ENCODE data around the gene SLC2A6.

The SLC2A6 gene

DNA sequence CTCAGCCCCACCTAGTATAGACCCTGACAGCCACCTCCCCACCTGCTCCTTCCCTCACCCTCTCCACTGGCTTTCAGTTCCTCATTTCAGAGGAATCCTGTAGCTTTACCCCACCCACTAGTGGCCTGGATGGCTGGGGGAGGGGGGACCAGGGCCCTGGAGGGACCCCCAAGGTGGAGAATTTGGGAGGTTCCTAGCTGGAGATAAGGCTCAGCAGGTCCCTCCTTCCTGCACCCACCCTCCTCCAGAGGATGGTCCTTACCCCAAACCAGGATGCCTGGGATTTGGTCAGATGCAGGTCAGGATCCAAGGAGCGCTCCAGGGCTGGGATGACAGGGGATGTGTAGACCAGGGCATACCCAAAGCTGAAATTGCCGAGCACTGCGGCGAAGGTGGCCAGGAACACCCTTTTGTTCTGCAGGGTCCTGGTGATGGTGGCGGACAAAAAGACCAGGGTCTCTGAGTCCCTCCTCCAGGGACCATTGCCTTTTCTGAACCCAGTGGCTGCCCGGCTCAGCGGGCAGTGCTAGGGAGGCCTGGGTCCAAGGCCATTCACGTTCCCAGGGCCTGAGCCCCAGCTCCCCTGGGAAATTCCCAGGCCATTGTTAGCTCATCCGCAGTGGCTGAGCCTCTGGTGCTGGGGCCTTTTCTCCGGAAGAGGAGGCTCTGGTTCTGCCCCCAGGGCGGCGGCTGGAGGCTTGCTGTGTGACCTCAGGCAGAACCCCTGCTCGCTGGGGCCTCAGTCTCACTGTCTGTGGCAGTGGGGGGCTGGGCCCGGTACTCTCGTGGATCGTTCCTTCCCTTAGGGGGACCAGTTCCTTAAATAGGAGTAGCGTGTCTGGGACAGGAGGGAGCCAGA lies 678 bp downstream of the SLC2A6 start:
- DNase-seq (ENCODE audit: low read depth in 2 of 2), result no peak

DNA sequence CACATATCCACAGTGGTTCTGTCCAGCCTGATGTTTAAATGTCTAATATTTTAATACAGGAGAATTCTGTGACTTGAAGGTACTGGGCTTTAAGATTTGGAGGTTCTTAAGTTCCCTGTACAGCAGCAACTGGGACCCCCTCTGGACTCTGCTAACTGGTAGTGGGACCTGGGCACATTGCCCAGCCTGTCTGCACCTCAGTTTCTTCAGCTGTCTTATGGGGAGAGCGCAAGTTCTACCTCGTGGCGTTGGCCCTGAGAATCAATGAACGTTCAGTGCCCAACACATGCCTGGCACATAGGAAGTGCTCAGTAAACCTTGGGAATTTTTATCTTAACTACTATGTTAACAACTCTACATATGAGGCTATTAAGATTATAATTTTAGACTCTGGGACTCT lies 1.4 kb downstream of the SLC2A6 start:
- no peak for DNase-seq (ENCODE audit: low read depth in 2 of 2)

DNA sequence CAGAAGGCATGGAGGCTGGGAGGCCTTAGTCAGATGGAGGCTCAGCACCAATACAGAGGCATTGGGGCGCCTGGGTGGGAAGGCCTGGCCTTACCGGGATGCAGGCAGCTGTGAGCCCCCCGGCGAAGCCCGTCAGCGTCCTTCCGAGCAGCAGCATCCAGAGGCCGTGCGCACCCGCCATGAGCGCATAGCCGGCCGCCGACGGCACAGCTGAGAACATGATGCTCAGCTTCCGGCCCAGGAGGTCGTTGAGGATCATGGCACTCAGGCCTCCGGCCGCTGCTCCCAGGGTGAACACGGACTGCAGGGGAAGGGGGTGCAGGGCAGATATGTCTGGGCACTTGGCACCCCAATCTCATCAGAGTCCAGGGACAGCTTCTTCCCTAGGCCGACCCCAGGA lies 2.0 kb downstream of the SLC2A6 start:
- no peak for DNase-seq (ENCODE audit: low read depth in 2 of 2)

DNA sequence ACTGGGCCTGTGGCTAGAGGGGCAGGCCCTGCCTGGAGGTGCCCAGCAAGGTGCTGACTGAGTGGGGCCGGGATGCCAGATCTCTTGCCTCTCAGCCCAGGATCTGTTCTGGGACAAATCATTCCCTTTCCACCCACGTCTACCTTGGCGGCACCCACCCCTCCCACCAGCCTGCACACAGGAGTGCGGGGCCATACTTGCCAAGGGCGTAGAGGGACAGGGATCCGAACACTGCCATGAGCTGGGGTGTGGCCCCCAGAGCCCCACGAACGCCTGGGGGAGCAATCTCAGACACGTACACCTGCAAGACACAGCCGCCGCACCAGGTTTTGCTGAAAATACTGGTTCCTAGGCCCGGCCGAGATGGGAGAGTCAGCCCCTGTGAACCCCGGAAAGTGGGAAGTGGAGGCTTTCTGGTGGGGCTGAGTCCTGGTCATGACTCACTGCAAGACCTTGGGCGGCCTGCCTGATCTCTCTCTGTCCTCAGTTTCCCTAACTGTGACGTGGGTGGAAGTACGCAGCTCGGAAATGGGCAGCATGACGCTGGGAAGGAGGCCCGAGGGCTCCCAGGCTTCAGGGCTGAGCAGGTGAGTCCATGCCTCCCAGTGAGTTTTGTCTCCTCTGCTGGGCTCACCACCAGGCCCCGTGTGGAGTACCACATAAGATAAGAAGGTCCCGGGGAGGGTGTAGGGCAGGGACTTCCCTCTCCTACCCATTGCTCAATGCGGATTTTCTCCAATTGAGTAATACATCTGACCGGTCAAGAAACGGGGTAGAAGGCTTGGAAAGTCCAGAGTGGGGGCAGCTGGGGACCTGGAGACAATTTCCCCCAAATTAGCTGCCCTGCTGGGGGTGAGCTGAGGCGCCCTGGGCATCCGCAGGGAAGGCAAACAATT lies 2.6 kb downstream of the SLC2A6 start:
- DNase-seq (ENCODE audit: low read depth in 2 of 2), result no peak

DNA sequence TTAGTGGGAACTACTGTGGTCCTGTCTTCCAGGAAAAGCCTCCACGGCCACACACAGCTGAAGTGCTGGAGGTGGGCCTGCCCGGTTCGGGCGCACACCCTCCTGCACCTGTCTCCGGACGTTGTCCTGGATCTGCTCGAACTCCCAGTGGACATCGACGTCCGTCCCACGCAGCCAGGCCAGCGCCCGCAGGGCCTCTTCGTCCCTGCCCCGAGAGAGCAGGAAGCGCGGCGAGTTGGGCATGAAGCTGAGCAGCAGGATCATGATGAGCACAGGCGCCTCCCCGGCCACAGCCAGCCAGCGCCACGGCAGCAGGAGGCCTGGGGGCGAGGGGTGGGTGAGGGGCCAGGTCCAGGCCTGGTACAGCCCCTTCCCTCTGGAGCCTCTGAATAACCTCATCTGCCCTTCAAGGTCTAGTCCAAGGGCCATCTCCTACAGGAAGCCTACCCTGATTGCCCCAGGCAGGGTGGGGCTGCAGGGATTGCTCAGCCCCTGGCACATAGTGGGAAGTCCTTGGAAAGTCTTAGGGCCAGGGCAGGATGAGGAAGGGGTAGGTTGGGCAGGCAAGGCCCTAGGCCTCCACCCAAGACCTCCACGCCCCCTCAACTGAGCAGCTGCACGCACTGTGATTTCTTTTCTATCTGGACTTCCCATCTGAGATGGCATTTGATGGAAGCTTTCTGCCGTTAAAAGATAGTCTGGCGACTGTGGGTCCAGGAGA lies 3.4 kb downstream of the SLC2A6 start:
- no peak for DNase-seq (ENCODE audit: low read depth in 2 of 2)

DNA sequence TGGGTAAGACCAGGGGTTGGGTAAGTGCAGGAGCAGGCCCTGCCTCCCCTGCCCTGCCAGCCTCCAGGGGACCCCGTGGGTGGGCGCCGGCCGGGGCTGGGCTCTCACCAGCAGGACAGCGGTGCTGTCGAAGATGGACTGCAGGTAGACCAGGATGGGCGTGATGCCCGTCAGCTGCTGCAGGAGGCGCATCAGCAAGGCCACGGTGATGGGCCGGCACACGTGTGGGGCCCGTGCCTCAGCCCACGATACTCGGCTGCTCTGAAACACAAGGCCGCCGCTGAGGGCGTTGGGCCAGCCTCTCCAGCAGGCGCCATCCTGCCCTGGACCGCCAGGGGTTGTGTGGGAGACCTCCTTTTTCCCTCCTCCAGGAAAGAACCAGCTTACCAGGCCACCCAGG lies 4.0 kb downstream of the SLC2A6 start:
- DNase-seq (ENCODE audit: low read depth in 2 of 2), result no peak

DNA sequence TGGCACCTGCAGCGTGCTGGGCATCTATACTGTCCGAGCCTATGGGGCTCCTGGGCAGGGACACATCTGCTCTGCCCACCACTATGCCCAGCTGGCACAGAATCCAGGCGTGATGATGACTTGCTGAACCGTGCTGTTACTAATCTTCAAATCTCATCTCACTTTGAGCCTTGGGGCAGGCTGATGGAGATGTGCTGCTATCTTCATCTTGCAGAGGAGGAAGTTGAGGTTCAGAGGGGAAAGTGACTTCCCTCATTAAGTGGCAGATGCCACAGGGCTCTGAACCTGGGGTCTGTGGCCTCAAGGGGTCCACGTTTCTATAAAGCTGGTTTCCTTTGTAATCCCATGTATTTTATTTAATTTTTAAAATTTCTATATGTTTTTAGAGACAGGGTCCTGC lies 4.7 kb downstream of the SLC2A6 start:
- no peak for DNase-seq (ENCODE audit: low read depth in 2 of 2)

DNA sequence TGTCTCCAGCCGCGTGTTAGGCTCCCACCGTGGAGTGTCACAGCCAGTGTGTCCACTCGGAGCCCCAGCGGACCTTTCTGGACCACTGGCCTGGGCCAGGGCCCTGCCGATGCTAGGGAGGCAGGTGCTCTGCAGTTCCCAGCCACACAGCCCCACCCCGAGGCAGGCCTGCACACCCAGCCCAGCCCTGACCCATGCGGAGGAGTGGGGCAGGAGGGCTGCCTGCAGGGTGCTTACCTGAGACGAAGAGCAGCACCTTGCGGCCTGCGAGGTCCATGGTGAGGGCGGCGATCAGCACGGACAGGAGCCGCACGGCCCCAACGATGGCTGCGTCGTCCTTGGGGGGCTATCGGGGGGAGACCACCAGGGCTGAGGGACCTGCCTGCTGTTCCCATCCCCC lies 5.2 kb downstream of the SLC2A6 start:
- no peak for DNase-seq (ENCODE audit: low read depth in 2 of 2)

DNA sequence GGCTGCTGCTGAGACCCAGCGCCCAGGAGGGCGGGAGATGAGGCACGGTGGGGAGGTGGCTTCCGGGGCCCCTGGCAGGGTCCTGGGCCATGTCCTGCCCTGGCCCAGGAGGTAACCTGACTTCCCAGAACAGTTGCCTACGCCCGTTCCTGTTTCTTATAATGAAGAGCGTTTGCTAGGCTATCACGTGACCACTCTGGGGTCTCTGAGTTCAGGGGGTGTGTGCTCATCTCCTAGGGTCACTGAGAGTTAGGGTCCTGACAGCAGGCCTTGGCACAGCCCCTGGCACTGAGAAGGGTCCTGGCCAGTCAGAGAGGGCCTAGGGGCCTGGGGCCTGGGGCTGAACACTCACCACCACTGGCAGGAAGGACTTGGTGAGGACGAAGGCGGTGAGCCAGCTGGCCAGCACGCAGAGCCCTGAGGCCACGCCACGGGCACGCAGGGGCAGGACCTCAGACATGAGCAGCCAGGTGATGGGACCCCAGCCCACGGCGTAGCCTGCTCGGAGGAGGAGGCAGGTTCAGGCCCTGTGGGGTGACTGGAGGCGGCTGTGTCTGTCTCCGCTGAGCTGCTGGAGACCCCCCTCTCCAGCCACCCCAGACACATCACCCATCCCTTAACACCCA lies 6.0 kb downstream of the SLC2A6 start:
- no peak for DNase-seq (ENCODE audit: low read depth in 2 of 2)

DNA sequence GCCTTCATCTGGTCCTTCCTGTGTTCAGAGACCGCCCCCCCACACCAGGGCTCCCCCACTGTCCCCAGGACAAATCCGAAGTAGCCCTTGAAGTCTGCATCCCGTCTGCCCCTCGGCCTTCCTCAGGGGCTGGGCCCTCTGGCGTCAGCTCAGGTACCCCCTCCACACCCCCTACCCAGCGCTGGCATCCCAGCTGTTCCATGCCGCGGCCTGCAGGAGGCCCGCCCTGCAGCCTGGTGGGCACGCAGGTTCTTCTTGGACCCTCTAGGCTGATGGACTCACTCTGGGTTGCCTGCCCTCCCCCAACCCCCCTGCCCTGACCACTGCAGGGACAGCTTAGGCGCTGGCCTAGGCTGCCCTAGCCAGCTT lies 6.6 kb downstream of the SLC2A6 start:
- DNase-seq (ENCODE audit: low read depth in 2 of 2), result no peak

DNA sequence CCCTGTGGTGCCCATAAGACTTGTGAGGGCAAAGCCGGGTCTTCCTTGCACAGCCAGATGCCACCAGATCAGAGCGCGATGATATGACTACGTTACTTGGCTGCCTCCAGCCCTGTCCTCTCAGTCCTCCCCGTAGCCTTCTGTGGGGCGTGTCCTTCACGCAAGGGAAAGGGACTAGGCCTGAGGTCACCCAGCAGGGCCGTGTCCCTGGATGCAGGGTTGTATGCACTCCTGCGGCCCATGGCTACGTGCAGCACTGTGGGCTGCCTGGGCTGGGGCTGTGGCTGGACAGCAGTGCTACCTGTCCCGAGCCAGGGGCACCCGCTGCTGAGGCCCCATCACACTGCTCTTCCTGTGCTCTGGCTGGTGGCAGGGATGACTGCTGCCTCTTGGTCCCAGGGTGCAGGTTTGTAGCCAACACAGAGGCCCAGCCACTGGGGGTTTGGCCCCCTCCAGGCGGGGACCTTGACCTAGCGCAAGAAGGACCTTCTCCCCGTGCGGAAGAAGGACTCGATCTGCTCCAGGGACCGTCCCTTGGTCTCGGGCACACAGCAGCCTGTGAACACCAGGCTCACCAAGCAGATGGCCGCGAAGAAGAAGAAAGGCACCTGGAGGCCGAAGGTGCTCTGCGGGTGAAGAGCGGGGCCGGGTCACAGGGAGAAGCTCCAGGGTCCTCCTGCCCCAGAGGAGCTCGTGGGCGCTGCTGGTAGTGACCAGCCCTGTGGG lies 7.2 kb downstream of the SLC2A6 start:
- DNase-seq (ENCODE audit: low read depth in 2 of 2), result no peak

DNA sequence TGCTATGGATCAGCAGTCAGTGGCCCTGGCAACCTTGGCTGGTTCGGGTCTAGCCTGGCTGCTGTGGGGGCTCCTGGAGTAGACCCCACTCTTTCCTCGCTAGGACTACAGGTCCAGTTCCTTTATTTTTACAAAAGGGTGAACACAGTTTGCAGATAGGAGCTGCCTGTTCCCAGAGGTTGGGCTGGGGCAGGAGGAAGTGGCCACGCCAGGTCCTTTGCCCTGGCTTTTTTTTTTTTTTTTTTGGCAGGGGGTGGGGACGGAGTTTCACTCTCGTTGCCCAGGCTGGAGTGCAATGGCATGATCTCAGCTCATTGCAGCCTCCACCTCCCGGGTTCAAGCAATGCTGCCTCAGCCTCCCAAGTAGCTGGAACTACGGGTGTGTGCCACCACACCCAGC lies 7.9 kb downstream of the SLC2A6 start:
- no peak for DNase-seq (ENCODE audit: low read depth in 2 of 2)

DNA sequence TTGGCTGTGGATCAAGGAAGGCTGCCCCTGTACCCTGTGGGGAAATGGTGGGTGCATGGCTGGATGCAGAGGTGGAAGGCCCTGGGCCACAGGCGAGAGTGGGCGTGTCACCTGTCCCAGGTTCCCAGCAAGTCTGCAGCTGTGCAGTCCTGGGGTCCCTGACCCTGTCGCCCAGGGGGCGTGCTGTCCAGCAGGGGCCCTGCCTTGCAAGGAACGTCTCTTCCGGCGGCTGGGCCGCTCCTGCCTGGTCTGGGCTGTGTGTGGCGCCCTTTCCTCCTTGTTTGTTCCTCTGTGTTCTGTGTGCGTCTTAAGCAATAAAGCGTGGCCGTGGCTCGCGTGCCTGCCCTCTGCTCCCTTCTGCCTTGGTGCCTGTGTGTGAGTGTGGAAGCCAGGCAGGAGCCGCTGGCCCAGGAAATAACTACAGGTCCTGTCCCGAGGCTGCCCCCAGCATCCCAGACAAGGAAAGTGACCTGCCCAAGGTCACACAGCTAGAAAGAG lies 8.4 kb downstream of the SLC2A6 start:
- DNase-seq (ENCODE audit: low read depth in 2 of 2), result no peak

DNA sequence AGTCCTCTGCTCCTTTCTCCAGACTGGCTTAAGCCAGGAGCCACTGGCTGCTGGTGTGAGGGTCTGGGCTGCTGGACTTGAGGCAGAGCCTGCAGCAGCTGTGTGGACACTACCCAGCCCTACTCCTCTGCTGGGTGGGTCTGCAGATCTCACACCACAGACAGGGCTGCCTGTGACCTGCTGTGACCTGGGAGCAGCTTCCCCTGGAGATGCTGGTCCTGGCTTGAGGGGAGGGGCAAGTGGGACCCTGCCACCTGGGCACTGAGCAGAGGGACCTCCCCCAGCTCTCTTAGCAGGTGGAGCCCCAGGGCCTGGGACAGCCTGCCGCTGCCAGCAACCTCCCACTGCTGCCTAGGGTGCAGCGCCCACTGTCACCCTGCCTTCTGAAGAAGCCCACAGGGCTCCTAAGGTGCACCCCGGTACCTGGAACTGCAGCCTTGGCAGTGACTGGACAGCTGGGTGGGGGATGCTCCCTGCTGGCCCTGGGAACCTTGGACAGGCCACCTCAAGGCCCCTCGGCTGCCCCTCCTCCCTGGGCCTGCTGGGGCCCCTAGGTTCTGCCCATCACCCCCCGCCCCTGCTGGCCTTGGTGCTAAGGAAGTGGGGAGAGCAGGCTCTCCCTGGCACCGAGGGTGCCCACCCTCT lies 10.0 kb downstream of the SLC2A6 start:
- DNase-seq (ENCODE audit: low read depth in 2 of 2), result no peak

DNA sequence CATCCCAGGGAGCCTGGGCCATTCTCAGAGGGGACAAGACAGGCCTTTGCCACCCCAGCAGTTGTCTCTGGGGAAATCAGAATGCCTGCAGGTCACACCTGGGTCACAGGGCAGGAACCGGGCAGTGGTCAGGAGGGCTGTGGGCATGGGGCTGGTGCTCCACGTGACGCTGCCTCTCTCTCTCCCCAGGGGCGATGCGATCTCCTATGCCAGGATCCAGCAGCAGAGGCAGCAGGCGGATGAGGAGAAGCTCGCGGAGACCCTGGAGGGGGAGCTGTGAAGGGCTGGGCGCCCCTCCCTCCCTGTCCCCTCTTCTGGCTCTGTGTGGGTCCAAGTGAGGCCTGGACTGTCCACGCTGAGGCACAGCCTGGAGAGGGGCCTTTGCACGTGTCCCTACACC lies 10.5 kb downstream of the SLC2A6 start:
- DNase-seq (ENCODE audit: low read depth in 2 of 2), result no peak

DNA sequence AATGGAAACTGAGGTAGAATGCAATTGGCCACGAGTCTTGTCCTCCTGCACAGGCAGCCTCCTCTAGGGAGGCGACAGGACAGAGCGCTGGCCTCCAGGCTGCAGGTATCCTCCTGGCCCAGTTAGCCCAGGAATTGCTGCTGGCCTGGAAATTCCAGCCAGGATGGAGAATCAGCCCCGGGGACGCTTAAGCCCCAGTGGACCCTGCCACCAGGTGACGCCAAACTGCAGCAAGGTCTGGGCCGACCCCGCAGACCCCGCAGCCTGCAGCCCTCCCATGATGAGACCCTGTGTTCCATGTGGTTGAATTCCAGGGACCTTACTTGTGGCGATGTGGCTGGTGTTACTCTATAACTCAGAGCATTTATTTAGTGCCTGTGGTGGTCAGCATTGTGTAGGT lies 11.8 kb downstream of the SLC2A6 start:
- no peak for DNase-seq (ENCODE audit: low read depth in 2 of 2)

DNA sequence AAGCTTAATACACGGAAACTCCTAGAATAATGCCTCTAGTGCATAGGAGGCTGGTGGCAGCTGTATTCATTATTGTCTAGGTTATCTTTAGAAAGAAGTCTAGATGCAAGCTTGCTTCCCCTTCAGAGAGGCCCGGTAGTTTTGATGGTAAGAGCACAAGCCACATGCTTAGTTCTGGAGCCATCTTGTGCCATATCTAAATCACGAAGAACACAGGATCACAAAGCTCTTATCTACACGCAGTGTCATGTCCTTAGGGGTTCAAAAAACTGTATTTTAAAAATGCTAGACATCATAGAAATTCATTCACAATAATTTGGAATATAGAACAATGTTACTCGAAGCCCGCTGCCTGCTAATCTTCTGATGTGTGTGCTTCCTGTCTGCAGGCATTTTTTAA lies 12.9 kb downstream of the SLC2A6 start:
- no peak for DNase-seq (ENCODE audit: low read depth in 2 of 2)

DNA sequence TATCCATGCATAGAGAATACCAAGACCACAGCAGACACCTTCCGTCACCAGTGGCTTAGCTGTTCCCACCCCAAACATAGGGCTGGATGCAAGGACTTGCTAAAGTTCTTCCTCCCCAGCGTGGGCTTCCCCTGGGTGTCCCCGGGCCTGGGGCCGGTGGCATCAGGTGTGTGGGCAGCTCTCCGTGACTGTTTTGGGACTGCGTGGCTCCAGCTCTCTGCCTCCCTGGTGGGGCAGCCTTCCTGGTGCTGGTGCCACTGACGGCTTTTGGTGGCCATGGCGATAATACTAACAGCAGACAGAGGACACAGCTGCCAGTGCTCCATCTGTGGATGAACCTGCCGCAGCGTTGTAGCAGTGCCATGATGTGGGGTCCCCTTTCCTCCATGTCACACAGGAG lies 14.3 kb downstream of the SLC2A6 start:
- no peak for DNase-seq (ENCODE audit: low read depth in 2 of 2)

DNA sequence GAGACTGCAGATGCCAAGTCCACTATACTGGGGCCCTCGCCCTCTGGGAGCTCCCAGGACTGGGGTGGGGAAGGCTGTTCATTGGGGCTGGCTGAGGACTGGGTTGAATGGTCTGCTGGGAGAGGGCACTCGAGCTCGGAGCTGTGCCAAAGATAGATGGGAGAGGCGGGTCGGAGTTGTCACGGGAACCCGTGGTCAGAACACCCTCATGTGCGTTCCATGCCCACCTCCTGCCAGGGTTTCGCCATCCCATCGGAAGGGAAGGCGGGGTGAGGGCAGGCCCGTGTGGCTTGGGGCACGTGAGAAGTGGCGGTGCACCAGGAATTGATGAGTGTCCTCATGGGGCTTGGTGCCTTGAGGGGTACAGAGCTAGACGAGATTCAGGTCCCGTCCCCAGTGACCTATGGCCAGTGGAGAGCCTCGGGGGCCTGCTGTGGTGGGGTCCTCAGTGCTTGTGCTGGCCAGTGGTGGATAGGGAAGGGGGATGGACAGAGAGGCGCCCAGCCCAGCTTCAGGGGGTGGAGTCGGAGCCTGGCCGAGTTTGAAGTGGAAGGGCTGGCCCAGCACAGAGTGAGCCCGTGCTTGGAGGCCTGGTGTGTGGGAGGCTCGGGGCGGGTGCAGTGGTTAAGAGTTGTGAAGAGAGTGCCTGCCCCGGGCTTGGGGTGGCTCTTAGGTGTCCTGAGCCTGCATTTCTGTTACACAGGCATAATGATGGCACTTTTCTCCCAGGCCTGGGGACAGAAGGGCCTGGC lies 14.9 kb downstream of the SLC2A6 start:
- no peak for DNase-seq (ENCODE audit: low read depth in 2 of 2)
